ENCODE data around the gene HMGXB3.
A peak's percentile ranks its signal among the peaks of the same experiment; 100 is the strongest.
"Not testable (repeated sequence)": the region's sequence is repeated elsewhere in the genome, so short reads cannot be mapped to it uniquely, and the experiment has no call there.

HMGXB3 gene

GRCh38 chr5:150068961-150069645 lies 68.6 kb downstream of the HMGXB3 start:
- DNase-seq (ENCODE audit: low spot score), result no peak

DNA sequence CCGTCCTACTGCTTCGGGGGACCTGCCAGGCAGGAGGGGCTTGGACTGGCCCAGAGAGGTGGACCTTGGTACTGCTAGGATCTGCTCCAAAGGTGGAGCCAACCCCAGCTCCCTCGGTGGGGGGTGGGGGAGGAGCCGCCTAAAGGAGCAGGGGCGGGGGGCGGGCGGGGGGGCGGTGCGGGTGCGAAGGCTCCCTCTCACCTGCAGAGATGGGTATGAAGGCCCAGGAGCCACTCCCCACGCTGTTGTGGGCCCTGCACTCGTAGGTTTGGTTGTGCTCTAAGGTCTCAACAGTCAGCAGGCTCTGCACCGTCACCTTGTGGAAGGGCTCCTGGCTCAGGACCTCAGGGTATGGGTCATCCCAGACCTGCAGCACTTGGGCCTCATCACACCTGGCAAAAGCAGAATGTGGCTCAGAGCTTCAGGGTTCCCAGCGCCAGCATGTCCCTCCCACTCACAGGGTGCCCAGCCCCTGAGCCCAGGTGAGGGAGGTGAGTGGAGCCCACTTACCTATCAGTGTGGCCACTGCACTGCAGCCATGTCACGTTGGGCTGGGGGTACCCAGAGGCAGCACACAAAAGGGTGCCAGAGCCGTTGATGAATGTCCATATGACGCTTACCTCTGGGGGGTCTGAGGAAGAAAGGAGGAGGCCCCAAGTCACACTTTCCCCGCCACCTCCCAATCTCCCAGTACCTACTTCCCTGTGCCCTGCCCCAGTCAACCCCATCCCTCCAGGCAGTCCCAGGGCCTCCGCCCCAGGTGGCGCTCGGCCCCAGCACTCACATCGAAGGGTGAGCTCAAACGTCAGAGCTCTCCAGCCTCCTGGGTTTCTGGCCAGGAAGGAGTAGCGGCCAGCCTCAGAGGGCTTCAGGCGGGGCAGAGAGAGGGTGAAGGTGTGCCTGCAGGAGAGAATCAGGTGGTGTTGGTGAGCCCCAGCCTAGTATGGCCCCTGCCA lies 69.4 kb downstream of the HMGXB3 start:
- no peak for DNase-seq (ENCODE audit: low spot score)

GRCh38 chr5:150070821-150071220 lies 70.3 kb downstream of the HMGXB3 start:
- DNase-seq (ENCODE audit: low spot score), result no peak

GRCh38 chr5:150073086-150073625 lies 72.6 kb downstream of the HMGXB3 start:
- no peak for DNase-seq (ENCODE audit: low spot score)

DNA sequence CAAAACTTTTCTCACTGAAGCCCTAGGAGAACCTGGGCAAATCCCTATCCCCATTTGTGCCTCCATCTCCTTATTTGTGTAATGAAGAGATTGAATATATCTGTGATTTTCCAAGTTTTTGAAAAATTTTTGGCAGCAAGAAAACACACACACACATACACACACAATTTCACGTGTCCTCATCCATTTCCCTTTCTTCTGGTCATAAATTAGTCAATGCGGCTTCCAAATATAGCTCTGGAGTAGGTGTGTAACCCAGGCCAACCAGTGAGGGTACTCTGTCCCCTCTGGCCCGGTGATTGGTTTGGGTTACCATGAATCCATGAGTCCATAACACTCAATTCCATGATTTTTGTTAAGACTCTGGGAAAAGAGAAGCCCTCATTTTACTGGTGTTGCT lies 73.1 kb downstream of the HMGXB3 start:
- DNase-seq (ENCODE audit: low spot score), result no peak

GRCh38 chr5:150075233-150075632 lies 74.7 kb downstream of the HMGXB3 start:
- DNase-seq (ENCODE audit: low spot score), result no peak

GRCh38 chr5:150075806-150076205 lies 75.3 kb downstream of the HMGXB3 start:
- DNase-seq (ENCODE audit: low spot score), result peak; percentile 29

DNA sequence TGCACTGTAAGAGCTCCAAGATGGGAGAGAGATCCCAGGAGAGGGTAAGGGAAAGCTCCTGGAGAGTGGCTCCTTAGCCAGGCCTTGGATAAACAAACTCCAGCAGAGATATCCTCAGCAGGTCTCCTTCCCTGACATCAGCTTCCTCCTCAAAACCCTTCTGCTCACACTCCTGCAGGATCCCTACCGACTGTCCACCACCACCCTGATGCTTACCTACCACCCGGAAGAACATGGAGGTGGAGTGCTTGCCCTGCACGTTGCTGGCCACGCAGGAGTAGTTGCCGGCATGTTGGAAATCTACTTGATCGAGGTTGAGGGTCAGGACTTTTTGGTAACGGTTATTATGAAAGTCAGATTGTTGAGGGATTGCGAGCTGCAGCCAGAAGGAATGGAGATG lies 76.5 kb downstream of the HMGXB3 start:
- no peak for DNase-seq (ENCODE audit: low spot score)

DNA sequence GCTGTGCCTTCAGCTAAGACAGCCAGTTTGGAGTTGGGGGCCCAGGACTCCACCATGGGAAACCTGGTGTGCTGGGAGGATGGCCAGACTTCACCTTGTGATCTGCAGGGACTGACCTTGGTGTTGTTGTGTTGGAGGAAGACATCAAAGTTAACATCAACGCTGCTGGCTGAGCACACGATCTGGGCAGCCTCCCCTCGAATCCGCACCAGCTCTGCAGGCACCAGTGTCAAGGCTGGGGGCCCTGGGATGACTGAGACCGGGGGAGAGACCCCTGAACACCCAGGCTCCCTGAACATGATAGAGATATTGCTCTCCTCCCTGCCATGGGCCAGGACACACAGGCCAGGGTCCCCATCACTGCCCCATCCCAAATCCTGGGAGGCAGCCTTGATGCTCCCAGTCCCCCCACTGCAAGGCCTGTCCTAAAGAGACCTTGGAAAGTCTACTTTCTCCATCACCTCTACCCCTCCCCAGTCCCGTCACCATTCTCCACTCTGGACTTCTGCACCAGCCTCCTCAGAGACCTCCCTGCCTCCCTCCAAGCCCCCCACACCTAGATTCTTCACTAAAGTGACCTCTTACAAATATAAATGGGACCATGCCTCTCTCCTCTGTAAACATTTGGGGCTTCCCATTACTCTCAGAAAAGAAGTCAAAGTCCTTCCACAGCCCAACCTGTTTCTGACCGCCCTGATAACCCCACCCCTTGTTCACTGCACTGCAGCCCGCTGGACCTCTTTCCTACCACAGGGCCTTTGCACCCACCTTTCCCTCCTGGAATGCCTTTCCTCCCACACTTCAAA lies 77.7 kb downstream of the HMGXB3 start:
- DNase-seq (ENCODE audit: low spot score), result no peak

- no peak for DNase-seq (ENCODE audit: low spot score)
Observed at GRCh38 chr5:150078802-150079689, 78.5 kb downstream of the HMGXB3 start.

- no peak for DNase-seq (ENCODE audit: low spot score)
Observed at GRCh38 chr5:150079909-150080461, 79.4 kb downstream of the HMGXB3 start.

GRCh38 chr5:150080696-150081435 lies 80.3 kb downstream of the HMGXB3 start:
- no peak for DNase-seq (ENCODE audit: low spot score)

GRCh38 chr5:150081541-150082283 lies 81.2 kb downstream of the HMGXB3 start:
- DNase-seq (ENCODE audit: low spot score), result peak; percentile 17

- no peak for DNase-seq (ENCODE audit: low spot score)
Observed at GRCh38 chr5:150082374-150082773, 81.8 kb downstream of the HMGXB3 start.

DNA sequence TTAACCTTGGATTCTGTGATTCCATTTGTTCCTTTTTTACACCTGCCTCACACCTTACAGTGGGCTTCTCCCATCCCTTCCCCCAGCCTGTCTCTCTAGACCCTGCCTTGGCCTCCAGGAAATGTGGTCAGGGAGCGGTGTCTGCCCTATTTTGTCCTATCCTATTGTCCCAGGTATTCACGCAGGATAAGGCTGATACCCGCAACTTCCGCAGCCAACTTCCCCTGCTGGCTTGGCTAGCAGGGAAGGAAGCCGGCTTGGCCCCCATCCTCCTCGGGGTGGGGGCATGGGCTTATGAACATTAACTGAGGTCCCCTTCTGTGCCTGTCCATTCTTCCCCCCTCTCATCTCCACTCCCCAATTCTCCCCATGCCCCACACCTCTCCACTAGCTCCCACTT lies 82.3 kb downstream of the HMGXB3 start:
- DNase-seq (ENCODE audit: low spot score), result no peak

GRCh38 chr5:150084754-150085153 lies 84.2 kb downstream of the HMGXB3 start:
- not testable (repeated sequence) for DNase-seq (ENCODE audit: low spot score)

DNA sequence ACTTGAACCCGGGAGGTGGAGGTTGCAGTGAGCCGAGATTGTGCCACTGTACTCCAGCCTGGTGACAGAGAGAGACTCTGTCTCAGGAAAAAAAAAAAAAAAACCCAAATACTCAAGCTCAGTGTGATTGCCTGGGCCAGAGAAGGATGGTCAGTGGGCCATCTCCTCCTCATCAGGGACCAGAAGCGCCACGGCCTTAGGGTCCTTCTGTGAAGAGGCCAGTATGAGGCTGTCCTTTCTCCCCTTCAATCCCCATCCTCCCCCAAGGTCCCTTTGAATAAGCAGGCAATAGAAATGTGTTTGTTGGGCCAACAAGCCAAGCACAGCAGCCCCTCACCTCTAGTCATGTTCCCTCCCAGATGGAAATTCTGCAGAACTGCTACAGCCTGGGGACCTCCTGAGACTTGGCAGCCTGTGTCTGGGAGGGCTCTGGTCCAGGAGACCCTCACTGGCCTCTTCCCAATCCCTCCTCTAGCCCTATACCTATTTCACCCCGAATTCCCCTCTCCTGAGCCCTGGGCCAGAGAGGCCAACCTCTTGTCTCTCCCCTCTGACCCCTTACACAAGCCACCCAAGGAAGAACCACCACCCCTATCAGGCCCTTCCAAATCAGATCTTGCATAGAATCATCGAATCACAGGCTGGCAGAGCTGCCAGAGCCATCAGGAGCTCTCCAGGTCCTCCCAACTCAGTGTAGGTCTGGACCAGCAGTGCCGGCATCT lies 84.8 kb downstream of the HMGXB3 start:
- no peak for DNase-seq (ENCODE audit: low spot score)

- no peak for DNase-seq (ENCODE audit: low spot score)
Observed at GRCh38 chr5:150085950-150086715, 85.6 kb downstream of the HMGXB3 start, which contains the start of gene CSF1R. Gene CSF1R, minus strand, starts transcription at chr5:150086554. Its CDS starts 127 bp downstream, at chr5:150086427.

Data from NAMALWA (cell line).